Muscle of arm (tissue), 14 donors: ENCODE results near the gene LARP7. TPM values are rescaled to one million over a fixed set of nuclear protein-coding genes. Genes with fewer than 3 reads are reported as not detected.
A peak's percentile ranks its signal among the peaks of the same experiment; 100 is the strongest.
"Not testable (repeated sequence)": the region's sequence is repeated elsewhere in the genome, so short reads cannot be mapped to it uniquely, and the experiment has no call there.

Source experiments
- DNase-seq: peaks from one replicate; pipeline ENCODE4 v3.0.0-alpha.2; 2013
- long read RNA-seq, 11 donors: transcript quantifications; one replicate each; lab custom pipeline, GENCODE V29; 2026
- polyA plus RNA-seq, 12 donors: library from polyadenylated mRNA; unstranded; fragments of 120-200 nt; gene quantifications; one replicate each; pipeline ENCODE4 v1.2.1, GENCODE V29; 2013; ENCODE audit not compliant: insufficient read length in 12 of 12

The LARP7 gene
- 100 to 1,000 TPM in 2 of 12 donors, 10 to 100 TPM in 9, not detected in 1; 43.8 to 120 (median 63.2) TPM for polyA plus RNA-seq
- long read RNA-seq, donor 1, partial matches to known transcripts, result 75 of 83 reads
- long read RNA-seq, donor 1, other reads (novel, unspliced or antisense), result 0 of 83 reads
- long read RNA-seq, donor 2, partial matches to known transcripts, result 48 of 55 reads
- long read RNA-seq, donor 2, other reads (novel, unspliced or antisense), result 0 of 55 reads
- long read RNA-seq, donor 3, partial matches to known transcripts, result 16 of 16 reads
- long read RNA-seq, donor 3, other reads (novel, unspliced or antisense), result 0 of 16 reads
- long read RNA-seq, donor 4, partial matches to known transcripts, result 7 of 8 reads
- long read RNA-seq, donor 4, other reads (novel, unspliced or antisense), result 0 of 8 reads
- long read RNA-seq, donor 5, transcript LARP7-202 (13 exons, 2,286 nt), result major isoform, 5 of 126 reads
- long read RNA-seq, donor 5, partial matches to known transcripts, result 114 of 126 reads
- long read RNA-seq, donor 5, other reads (novel, unspliced or antisense), result 0 of 126 reads
- long read RNA-seq, donor 6, partial matches to known transcripts, result 5 of 9 reads
- long read RNA-seq, donor 6, other reads (novel, unspliced or antisense), result 0 of 9 reads
- long read RNA-seq, donor 7, partial matches to known transcripts, result 0 of 1 reads
- long read RNA-seq, donor 7, other reads (novel, unspliced or antisense), result 0 of 1 reads
- long read RNA-seq, donor 8, partial matches to known transcripts, result 88 of 93 reads
- long read RNA-seq, donor 8, other reads (novel, unspliced or antisense), result 0 of 93 reads
- long read RNA-seq, donor 9, partial matches to known transcripts, result 19 of 22 reads
- long read RNA-seq, donor 9, other reads (novel, unspliced or antisense), result 0 of 22 reads
- long read RNA-seq, donor 10, partial matches to known transcripts, result 48 of 55 reads
- long read RNA-seq, donor 10, other reads (novel, unspliced or antisense), result 0 of 55 reads
- long read RNA-seq, donor 11, partial matches to known transcripts, result 69 of 72 reads
- long read RNA-seq, donor 11, other reads (novel, unspliced or antisense), result 0 of 72 reads

DNA sequence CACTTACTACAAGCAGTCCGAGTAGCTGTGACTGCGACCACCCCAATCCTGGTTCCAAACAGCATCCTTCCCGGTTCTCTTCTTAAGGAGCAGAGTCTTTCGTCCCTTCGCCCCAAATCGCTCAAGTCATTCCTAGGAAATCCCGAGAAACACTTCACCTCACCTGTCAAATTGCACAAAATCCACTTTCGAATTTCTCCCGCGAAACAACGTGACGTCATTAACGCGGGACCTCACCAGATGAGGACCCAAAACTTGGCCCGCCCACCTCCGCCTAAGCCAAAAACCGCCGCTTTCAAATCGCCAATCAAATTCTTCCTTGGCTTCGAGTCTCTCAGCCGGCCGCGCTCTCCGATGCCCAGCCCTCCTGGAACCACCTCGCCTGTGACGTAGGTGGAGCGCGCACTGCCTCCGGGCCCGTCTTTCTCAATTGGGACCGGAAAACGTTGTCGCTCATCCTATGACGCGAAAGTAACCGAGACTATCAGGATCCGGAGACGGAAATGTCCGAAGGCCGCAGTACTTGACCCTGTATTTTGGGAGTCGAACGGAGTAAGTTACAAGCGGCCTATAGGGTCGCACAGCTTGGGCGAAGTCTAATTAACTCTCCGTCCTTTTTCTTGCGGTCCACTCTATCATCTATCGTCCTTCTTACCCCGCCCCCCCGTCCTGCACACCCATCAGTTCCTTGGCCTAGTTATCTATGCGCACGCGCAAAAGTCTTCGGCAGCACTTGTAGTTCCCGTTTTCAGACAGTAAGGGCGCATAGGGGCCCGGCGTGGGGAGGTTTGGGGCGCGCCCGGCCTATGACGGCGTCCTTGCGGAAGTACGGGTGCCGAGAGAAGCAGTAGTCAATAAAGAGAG is at the start of gene LARP7, which contains the start of gene ZGRF1:
TSS of gene LARP7 (plus strand) at position 456 of the 864 bp plus-strand sequence. CDS start 7,527 bp downstream, outside the sequence.
TSS of gene ZGRF1 (minus strand) at position 222 of the 864 bp plus-strand sequence. CDS start 3,733 bp downstream, outside the sequence.
- DNase-seq, result peak; percentile 100

DNA sequence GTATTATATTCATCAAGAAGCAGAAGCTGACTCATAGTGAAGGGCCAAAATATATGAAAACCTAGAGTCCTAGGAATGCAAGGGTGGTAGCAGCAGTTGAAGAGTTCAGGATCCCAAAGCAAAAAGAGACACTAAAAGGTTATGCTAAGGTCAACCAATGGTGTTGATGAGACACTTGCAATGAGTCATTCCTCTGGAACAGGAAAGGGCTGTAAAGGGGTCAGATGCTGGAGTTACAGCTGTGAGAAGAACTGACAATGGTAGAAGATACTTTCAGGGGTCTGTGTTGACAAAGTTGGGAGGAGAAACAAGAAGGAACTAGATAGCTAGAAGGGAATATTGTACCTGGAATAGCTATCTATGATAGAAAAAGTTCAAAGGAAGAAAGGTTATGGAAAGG is 47.7 kb upstream of the LARP7 start:
- DNase-seq, result no peak

GRCh38 chr4:112591593-112591992 is 45.4 kb upstream of the LARP7 start:
- no peak for DNase-seq

GRCh38 chr4:112592717-112593116 is 44.2 kb upstream of the LARP7 start:
- no peak for DNase-seq

DNA sequence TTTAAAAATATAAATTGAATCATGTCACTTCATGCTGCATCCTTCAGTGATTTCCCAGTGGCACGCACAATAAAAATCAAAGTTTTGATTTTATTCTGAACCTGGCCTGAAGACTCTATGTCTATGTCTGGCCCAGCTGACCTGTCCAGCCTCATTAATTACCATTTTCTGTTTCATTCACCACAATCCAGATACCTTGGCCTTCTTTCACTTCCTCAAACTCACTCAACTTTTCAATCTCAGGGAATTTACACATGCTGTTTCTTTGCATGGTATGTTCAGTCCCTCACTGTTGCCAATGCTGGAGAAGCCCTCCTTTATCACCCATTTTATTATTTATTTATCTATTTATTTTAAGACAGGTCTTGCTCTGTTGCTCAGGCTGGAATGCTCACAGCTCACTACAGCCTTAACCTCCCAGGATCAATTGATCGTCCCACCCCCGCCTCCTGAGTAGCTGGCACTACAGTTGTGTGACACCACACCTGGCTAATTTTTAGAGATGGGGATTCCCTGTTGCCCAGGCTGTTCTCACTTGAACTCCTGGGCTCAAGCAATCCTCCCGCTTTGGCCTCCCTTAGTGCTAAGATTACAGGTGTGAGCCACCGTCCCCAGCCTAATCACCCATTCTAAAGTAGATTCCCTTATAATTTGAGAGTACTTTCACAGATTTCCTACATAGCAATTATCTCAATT is 43.4 kb upstream of the LARP7 start:
- no peak for DNase-seq

GRCh38 chr4:112594993-112595392 is 42.0 kb upstream of the LARP7 start:
- DNase-seq, result no peak

- DNase-seq, result peak; percentile 54
Observed at GRCh38 chr4:112604589-112604988, 32.4 kb upstream of the LARP7 start.

- DNase-seq, result not testable (repeated sequence)
Observed at GRCh38 chr4:112612814-112613213, 24.1 kb upstream of the LARP7 start.

GRCh38 chr4:112616984-112617383 is 20.0 kb upstream of the LARP7 start:
- DNase-seq, result no peak

GRCh38 chr4:112626228-112626627 is 10.7 kb upstream of the LARP7 start:
- no peak for DNase-seq

GRCh38 chr4:112633477-112634235 is 3.3 kb upstream of the LARP7 start:
- DNase-seq, result peak; percentile 31

DNA sequence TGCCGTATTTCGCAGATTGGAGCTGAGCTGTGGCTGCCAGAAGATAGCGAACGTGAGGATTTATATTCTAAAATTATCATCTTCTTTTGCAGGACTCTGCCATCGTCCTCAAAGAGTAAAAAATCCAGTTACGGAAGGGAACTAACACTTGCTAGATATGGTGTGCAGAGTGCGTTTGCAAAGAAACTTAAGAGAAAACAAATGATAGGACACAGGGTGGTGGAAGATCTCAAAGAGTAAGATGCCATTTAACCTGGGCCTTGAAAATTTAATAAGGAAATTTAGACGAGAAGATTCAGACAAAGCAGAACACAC is 566 bp downstream of the LARP7 start:
- DNase-seq, result no peak

DNA sequence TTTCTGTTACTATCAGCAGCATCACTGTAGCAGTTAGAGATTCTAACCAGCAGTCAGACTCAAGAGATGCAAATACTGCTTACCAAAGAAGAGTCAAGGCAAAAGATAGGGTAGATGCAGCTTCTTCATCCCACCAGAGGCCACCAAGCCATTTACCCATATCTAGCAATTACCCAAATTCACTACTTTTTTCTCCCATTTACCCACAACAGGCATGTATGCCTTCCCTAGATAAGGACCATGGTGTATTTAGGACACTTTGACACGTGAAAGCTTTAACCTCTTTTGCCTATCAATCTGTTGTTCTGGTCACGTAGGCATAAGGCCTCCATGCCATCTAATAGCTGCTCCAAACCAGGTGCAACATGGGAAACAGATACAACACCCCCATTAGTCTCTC is 5.6 kb downstream of the LARP7 start:
- DNase-seq, result no peak

DNA sequence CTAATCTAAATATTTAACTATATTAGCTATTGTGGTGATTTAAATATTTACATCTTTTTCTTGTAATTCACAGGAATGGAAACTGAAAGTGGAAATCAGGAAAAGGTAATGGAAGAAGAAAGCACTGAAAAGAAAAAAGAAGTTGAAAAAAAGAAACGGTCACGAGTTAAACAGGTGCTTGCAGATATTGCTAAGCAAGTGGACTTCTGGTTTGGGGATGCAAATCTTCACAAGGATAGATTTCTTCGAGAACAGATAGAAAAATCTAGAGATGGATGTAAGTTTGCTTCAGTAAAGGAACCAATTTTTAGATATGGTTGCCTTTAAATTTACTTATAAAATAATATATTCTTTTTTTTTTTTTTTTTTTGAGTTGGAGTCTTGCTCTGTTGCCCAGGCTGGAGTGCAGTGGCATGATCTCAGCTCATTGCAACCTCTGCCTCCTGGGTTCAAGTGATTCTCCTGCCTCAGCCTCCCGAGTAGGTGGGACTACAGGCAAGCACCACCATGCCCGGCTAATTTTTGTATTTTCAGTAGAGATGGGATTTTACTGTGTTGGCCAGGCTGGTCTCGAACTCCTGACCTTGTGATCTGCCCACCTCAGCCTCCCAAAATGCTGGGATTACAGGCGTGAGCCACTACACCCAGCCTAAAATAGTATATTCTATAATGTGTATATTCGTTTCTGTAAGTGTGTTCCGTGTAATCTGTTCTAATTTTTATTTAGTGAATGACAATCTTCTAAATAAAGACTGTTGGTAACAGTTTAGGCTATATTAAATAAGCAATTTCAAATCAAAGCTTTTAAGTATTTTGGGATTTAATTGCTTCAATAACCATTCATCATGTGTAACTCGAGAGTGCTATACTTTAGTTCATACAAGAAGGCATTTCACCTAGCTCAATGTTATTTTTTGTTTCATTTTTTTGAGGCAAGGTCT is 7.9 kb downstream of the LARP7 start:
- not testable (repeated sequence) for DNase-seq

GRCh38 chr4:112645541-112646329 is 8.8 kb downstream of the LARP7 start:
- DNase-seq, result no peak

DNA sequence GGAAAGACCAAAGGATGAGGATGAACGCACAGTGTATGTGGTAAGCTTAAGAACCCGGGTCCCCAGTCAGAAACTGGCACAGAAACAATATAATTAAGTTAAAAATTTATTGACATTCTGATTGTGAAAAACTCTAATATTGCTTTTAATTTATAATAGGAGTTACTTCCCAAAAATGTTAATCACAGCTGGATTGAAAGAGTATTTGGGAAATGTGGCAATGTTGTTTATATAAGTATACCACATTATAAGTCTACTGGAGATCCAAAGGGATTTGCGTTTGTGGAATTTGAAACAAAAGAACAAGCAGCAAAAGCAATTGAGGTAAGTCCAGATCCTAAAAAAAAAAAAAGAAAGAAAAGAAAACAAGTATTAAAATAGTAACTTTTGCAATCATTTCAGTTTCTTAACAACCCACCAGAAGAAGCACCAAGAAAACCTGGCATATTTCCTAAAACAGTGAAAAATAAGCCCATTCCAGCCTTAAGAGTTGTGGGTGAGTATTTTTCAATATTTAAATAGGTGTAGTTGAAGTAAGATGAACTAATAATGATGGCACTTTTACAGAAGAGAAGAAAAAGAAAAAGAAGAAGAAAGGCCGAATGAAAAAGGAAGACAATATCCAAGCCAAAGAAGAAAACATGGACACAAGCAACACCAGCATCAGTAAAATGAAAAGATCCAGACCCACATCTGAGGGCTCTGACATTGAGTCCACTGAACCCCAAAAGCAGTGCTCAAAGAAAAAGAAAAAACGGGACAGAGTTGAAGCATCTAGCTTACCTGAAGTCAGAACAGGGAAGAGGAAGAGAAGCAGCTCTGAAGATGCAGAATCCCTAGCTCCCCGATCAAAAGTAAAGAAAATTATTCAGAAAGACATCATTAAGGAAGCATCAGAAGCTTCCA is 9.9 kb downstream of the LARP7 start:
- DNase-seq, result no peak

GRCh38 chr4:112647785-112648184 is 10.8 kb downstream of the LARP7 start:
- DNase-seq, result no peak
